ENCODE measurements around the gene ABHD17A.

ABHD17A gene

DNA sequence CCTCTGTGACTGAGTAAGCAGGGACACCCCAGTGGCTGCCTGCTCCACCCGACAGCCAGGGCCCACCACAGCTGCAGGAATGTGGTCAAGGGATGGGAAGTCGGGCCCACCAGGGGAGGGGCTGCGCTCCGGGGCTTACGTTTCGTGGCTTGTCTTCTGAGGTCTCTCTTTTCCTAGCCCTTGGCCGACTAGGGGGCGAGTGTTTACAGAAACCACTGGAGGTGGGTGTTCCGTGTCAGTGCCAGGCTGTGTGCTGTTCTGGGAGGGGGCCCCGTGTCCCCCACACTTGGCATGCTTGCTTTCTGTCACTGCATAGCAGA lies 24.4 kb upstream of the ABHD17A start:
- Histone ChIP-seq H3K9me3 (ENCODE audit: control insufficient read depth, low read depth, low read length) (no peaks in the 10 kb centered on the region), H3K27me3 (ENCODE audit: control insufficient read depth, insufficient read depth, low read length) (no peaks in the 10 kb centered on the region), H3K4me3 (ENCODE audit: low read length) (no peak overlapping the region), H3K9ac (ENCODE audit: low read length) (no peak overlapping the region), H3K36me3 (ENCODE audit: control insufficient read depth, low read depth, low read length) (no peaks in the 10 kb centered on the region), H3K4me1 (ENCODE audit: control insufficient read depth, low read depth, low read length) (peaks cover 2% of the 10 kb centered on the region), H3K27ac (ENCODE audit: low read length) (no peak overlapping the region)

DNA sequence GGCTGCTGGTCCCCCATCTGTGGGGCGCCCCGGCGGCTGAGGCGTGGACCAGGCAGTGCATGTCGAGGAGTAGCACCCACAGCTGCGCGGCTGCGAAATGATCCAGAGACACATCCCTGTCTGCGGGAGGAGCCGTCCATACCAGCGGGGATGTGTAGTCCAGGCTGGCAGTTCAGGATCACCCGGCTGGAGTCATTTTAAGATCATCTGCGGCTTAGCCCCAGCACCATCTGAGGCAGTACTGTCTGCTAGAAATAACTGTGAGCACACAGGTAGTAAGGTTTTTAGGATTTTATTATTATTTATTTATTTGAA lies 23.0 kb upstream of the ABHD17A start:
- H3K9me3 ChIP-seq (ENCODE audit: control insufficient read depth, low read depth, low read length): no peaks in the 10 kb centered on the region
- no peaks in the 10 kb centered on the region for H3K36me3 ChIP-seq (ENCODE audit: control insufficient read depth, low read depth, low read length)
- no peak overlapping the region for H3K9ac ChIP-seq (ENCODE audit: low read length)
- H3K27me3 ChIP-seq (ENCODE audit: control insufficient read depth, insufficient read depth, low read length): no peaks in the 10 kb centered on the region
- H3K4me3 ChIP-seq (ENCODE audit: low read length): no peak overlapping the region
- H3K4me1 ChIP-seq (ENCODE audit: control insufficient read depth, low read depth, low read length): peaks cover 6% of the 10 kb centered on the region
- no peak overlapping the region for H3K27ac ChIP-seq (ENCODE audit: low read length)

DNA sequence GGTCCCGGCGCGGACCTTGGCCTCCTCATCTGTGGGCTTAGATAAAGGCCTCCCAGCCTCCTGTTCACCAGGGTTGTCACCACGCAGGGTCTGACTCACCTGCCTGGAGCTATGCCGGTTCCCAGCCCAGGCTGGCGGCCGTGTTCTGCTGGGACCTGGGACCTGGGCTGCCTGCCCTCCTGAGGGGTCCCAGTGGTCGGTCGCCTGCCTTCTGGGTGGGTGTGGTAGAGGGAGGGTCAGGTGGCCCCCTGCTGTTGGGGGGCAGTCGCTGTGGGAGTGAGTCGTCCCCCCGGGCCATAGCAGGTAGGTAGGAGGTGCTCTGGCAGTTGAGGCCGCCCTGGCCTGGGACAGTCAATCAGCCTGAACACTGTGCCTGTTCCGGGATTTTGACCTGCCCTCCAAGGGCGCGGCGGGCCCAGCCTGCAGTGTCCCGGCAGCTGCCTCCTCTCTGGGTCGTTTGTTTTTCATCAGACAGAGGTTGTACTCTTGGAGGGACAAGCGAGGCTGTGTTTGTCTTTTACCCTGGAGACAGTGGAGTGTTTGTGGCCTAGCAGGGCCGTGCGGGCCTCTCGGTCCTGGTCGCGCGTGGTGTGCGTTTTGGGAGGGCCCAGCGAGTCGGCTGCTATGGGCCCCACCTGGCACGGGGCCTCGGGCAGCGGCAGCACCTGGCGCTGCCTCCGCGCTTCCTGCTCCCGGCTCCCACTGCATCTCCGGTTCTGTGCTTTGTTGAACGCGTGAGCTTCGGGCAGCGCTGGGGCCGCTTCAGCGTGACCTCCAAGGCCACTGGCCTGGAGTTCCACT lies 22.5 kb upstream of the ABHD17A start:
- H3K9ac ChIP-seq (ENCODE audit: low read length): no peak overlapping the region
- H3K36me3 ChIP-seq (ENCODE audit: control insufficient read depth, low read depth, low read length): no peaks in the 10 kb centered on the region
- H3K9me3 ChIP-seq (ENCODE audit: control insufficient read depth, low read depth, low read length): no peaks in the 10 kb centered on the region
- H3K27me3 ChIP-seq (ENCODE audit: control insufficient read depth, insufficient read depth, low read length): no peaks in the 10 kb centered on the region
- H3K27ac ChIP-seq (ENCODE audit: low read length): no peak overlapping the region
- no peak overlapping the region for H3K4me3 ChIP-seq (ENCODE audit: low read length)
- peaks cover 6% of the 10 kb centered on the region for H3K4me1 ChIP-seq (ENCODE audit: control insufficient read depth, low read depth, low read length)

DNA sequence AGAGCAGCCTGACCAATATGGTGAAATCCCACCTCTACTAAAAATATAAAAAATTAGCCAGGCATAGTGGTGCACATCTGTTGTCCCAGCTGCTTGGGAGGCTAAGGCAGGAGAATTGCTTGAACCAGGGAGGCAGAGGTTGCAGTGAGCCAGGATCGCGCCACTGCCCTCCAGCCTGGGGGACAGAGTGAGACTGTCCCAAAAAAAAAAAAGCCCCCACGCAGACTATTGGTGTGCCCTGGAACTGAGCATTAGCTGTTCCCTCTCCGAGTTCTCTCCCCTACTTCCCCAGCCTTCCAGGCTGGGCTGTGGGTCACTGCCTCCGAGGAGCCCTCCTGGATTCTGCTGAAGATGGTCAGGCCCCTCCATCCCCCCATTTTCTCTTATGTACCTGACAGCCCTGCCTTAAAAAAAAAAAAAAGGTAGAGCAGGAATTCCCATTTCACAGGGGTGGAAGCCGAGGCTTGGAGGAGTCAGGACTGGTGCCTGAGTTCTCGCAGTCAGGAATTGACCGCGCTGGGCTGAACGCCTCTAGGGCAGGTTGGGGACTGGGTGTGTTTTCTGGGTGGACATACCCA lies 21.8 kb upstream of the ABHD17A start:
- no peak overlapping the region for H3K27ac ChIP-seq (ENCODE audit: low read length)
- no peaks in the 10 kb centered on the region for H3K9me3 ChIP-seq (ENCODE audit: control insufficient read depth, low read depth, low read length)
- no peaks in the 10 kb centered on the region for H3K36me3 ChIP-seq (ENCODE audit: control insufficient read depth, low read depth, low read length)
- H3K4me3 ChIP-seq (ENCODE audit: low read length): no peak overlapping the region
- no peaks in the 10 kb centered on the region for H3K27me3 ChIP-seq (ENCODE audit: control insufficient read depth, insufficient read depth, low read length)
- peaks cover 6% of the 10 kb centered on the region for H3K4me1 ChIP-seq (ENCODE audit: control insufficient read depth, low read depth, low read length)
- H3K9ac ChIP-seq (ENCODE audit: low read length): no peak overlapping the region

DNA sequence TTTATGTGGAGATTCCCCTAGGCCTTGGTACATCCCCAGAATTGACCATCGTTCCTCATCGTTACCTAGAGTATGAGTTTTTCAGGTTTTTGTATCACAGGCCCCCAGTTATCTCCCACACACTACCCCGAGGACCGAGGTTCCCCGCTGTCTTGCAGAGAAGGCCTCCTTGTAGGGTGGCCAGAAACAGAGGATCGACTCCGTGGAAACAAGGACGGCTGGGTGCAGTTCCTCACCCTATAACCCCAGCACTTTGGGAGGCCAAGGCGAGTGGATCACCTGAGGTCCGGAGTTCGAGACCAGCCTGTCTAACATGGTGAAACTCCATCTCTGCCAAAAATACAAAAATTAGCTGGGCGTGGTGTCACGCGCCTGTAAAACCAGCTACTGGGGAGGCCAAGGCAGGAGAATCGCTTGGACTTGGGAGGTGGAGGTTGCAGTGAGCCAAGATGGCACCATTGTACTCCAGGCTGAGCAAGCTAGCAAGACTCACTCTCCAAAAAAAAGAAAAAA lies 20.6 kb upstream of the ABHD17A start:
- no peaks in the 10 kb centered on the region for H3K27me3 ChIP-seq (ENCODE audit: control insufficient read depth, insufficient read depth, low read length)
- H3K4me1 ChIP-seq (ENCODE audit: control insufficient read depth, low read depth, low read length): peaks cover 6% of the 10 kb centered on the region
- H3K9me3 ChIP-seq (ENCODE audit: control insufficient read depth, low read depth, low read length): no peaks in the 10 kb centered on the region
- H3K4me3 ChIP-seq (ENCODE audit: low read length): peak overlapping the region; percentile 39
- no peak overlapping the region for H3K27ac ChIP-seq (ENCODE audit: low read length)
- peak overlapping the region; percentile 7 for H3K9ac ChIP-seq (ENCODE audit: low read length)
- H3K36me3 ChIP-seq (ENCODE audit: control insufficient read depth, low read depth, low read length): no peaks in the 10 kb centered on the region

DNA sequence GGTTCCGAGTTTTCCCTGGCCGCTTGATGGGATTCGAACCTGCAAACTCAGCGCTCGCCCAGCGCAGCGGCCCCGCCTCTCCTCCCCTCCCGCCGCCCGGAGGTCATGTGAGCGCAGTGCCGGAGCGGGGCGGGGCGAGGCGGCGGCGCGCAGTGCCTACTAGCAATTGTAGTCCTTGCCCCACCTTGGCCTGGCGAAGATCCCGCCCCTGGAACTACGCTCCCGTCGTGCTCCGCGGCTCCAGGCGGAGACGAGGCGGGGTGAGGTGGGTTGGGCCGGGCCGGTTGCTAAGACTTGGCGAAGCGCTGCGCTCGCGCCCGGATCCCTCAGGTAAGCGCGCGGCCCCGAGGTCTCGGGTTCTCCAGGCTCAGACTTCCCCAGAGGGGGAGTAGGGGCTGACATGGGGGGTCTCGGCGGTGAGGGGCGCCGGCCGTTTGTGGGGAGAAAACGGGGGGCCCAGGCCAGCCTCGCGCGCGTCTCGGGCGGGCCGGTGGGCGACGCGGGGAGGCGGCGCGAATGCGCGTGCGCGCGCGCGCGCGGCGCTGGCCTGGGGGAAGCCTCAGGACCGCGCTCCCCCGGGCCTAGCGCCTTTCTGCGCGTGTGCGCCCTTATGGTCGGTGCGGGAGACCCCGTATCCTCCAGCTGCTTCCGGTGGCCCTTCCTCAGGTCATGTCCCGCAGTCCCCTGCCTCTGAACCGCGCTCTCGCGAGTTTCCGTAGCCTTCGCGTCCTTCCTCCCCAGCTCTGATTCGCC lies 20.0 kb upstream of the ABHD17A start, which contains the start of the genes ADAT3 and SCAMP4:
TSS of gene ADAT3 (plus strand) at position 290 of the 753 bp plus-strand sequence. CDS start 6,649 bp downstream, outside the sequence.
TSS of gene SCAMP4 (plus strand) at position 290 of the 753 bp plus-strand sequence. CDS start 9,621 bp downstream, outside the sequence.
- H3K4me3 ChIP-seq (ENCODE audit: low read length): peak within 1 kb of the TSS; percentile 39
- H3K4me1 ChIP-seq (ENCODE audit: control insufficient read depth, low read depth, low read length): peaks cover 6% of the 10 kb centered on the region
- peak within 1 kb of the TSS; percentile 70 for H3K9ac ChIP-seq (ENCODE audit: low read length)
- H3K27ac ChIP-seq (ENCODE audit: low read length): peak within 1 kb of the TSS; percentile 68
- H3K9me3 ChIP-seq (ENCODE audit: control insufficient read depth, low read depth, low read length): no peaks in the 10 kb centered on the region
- H3K36me3 ChIP-seq (ENCODE audit: control insufficient read depth, low read depth, low read length): no peaks in the 10 kb centered on the region
- no peaks in the 10 kb centered on the region for H3K27me3 ChIP-seq (ENCODE audit: control insufficient read depth, insufficient read depth, low read length)

DNA sequence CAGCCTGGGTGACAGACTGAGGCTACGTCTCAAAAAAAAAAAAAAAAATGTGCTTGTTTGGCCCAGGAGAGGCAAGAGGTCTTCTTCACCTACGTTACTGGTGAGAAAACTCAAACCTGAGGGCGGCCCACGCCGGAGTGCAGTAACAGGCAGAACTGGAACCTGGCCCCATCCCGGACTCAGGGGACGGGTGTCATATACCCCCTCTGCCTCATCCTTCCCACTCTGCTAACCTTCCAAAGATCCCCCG lies 19.5 kb upstream of the ABHD17A start:
- Histone ChIP-seq H3K9me3 (ENCODE audit: control insufficient read depth, low read depth, low read length) (no peaks in the 10 kb centered on the region), H3K36me3 (ENCODE audit: control insufficient read depth, low read depth, low read length) (no peaks in the 10 kb centered on the region), H3K4me3 (ENCODE audit: low read length) (peak overlapping the region; percentile 39), H3K9ac (ENCODE audit: low read length) (peak overlapping the region; percentile 33), H3K27ac (ENCODE audit: low read length) (peak overlapping the region; percentile 68), H3K27me3 (ENCODE audit: control insufficient read depth, insufficient read depth, low read length) (no peaks in the 10 kb centered on the region), H3K4me1 (ENCODE audit: control insufficient read depth, low read depth, low read length) (peaks cover 6% of the 10 kb centered on the region)

DNA sequence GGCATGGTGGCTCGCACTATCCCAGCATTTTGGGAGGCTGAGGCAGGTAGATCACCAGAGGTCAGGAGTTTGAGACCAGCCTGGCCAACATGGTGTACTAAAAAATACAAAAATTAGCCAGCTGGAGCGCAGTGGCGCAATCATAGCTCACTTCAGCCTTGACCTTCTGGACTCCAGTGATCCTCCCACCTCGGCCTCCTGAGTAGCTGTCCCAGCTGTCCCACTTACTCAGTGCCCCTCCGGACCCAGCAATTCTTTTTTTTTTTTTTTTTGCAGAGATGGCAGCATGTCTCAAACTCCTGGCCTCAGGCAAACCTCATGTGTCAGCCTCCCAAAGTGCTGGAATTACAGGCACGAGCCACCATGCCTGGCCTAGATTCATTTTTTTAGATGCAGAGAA lies 17.6 kb upstream of the ABHD17A start:
- Histone ChIP-seq H3K27me3 (ENCODE audit: control insufficient read depth, insufficient read depth, low read length) (no peaks in the 10 kb centered on the region), H3K4me3 (ENCODE audit: low read length) (no peak overlapping the region), H3K9me3 (ENCODE audit: control insufficient read depth, low read depth, low read length) (no peaks in the 10 kb centered on the region), H3K4me1 (ENCODE audit: control insufficient read depth, low read depth, low read length) (peaks cover 6% of the 10 kb centered on the region), H3K36me3 (ENCODE audit: control insufficient read depth, low read depth, low read length) (no peaks in the 10 kb centered on the region), H3K9ac (ENCODE audit: low read length) (no peak overlapping the region), H3K27ac (ENCODE audit: low read length) (no peak overlapping the region)

DNA sequence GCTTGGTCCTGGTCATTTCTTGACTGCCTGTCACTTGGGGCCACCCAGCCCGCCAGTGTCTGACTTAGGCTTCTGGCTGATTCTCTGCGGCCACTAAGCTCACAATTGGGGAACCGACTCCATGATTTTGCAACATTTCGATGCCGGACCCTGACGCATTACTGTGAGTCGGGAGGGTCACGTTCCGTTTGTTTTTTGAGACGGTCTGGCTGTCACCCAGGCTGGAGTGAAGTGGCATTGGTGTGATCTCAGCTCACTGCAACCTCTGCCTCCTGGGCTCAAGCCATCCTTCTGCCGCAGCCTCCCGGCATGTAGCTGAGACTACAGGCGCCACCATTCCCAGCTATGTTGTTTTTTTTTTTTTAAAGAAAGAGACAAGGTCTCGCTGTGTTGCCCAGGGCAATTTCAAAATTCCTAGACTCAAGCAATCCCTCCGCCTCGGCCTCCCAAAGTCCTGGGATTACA lies 16.7 kb upstream of the ABHD17A start:
- no peaks in the 10 kb centered on the region for H3K27me3 ChIP-seq (ENCODE audit: control insufficient read depth, insufficient read depth, low read length)
- H3K36me3 ChIP-seq (ENCODE audit: control insufficient read depth, low read depth, low read length): no peaks in the 10 kb centered on the region
- H3K9me3 ChIP-seq (ENCODE audit: control insufficient read depth, low read depth, low read length): no peaks in the 10 kb centered on the region
- no peak overlapping the region for H3K27ac ChIP-seq (ENCODE audit: low read length)
- H3K9ac ChIP-seq (ENCODE audit: low read length): no peak overlapping the region
- no peak overlapping the region for H3K4me3 ChIP-seq (ENCODE audit: low read length)
- H3K4me1 ChIP-seq (ENCODE audit: control insufficient read depth, low read depth, low read length): peaks cover 6% of the 10 kb centered on the region

DNA sequence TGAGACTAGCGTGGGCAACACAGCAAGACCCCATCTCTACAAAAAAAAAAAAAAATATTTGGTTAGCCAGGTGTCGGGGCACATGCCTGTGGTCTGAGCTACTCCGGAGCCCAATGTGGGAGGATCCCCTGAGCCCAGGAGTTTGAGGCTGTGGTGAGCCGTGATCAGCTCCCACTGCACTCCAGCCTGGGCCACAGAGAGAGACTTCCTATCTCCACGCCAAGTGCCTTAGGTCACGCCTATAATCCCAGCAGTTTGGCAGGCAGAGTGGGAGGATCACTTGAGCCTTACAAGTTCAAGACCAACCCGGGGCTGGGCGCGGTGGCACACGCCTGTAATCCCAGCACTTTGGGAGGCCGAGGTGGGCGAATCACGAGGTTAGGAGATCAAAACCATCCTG lies 11.2 kb upstream of the ABHD17A start:
- Histone ChIP-seq H3K27me3 (ENCODE audit: control insufficient read depth, insufficient read depth, low read length) (no peaks in the 10 kb centered on the region), H3K9ac (ENCODE audit: low read length) (no peak overlapping the region), H3K9me3 (ENCODE audit: control insufficient read depth, low read depth, low read length) (no peaks in the 10 kb centered on the region), H3K4me3 (ENCODE audit: low read length) (no peak overlapping the region), H3K27ac (ENCODE audit: low read length) (no peak overlapping the region), H3K4me1 (ENCODE audit: control insufficient read depth, low read depth, low read length) (no peaks in the 10 kb centered on the region), H3K36me3 (ENCODE audit: control insufficient read depth, low read depth, low read length) (no peaks in the 10 kb centered on the region)

DNA sequence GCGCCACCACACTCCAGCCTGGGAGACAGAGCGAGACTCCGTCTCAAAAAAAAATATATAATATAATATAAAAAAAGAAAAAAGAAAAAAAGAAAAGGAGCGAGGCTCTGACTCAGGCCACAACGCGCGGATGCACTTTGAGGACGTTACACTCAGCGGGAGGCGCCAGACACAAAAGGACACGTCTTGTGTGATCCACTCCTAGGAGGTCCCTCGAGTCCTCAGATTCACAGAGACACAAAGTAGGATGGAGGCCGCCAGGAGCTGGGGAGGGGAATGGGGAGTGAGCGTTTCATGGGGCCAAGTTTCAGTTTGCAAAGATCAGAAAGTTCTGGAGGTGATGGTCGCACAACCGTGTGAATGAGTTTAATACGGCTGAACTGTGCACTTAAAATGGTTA lies 8.5 kb upstream of the ABHD17A start:
- no peak overlapping the region for H3K9ac ChIP-seq (ENCODE audit: low read length)
- no peaks in the 10 kb centered on the region for H3K9me3 ChIP-seq (ENCODE audit: control insufficient read depth, low read depth, low read length)
- no peaks in the 10 kb centered on the region for H3K27me3 ChIP-seq (ENCODE audit: control insufficient read depth, insufficient read depth, low read length)
- no peak overlapping the region for H3K27ac ChIP-seq (ENCODE audit: low read length)
- no peaks in the 10 kb centered on the region for H3K36me3 ChIP-seq (ENCODE audit: control insufficient read depth, low read depth, low read length)
- no peak overlapping the region for H3K4me3 ChIP-seq (ENCODE audit: low read length)
- H3K4me1 ChIP-seq (ENCODE audit: control insufficient read depth, low read depth, low read length): no peaks in the 10 kb centered on the region
